CD4-positive, alpha-beta T cell (primary cell): ENCODE results near the gene CRCP. TPM values are rescaled to one million over a fixed set of nuclear protein-coding genes. Genes with fewer than 3 reads are reported as not detected.

Experiments used
- ATAC-seq: fragments of 200-7000 bp; cut with Tn5 transposase; one replicate; pipeline ENCODE4 v1.10.0; 2022; ENCODE audit warnings: mild to moderate bottlenecking; ENCODE audit not compliant: poor library complexity
- CTCF ChIA-PET: fragments of 350-600 bp; sonication (Branson Sonifier 250); formaldehyde crosslinking; loops from one replicate; lab custom pipeline; 2021; ENCODE audit warnings: antibody characterized with exemption, inconsistent platforms; lab: Charles Lee
- POLR2A ChIA-PET: fragments of 350-600 bp; sonication (Branson Sonifier 250); formaldehyde crosslinking; loops from one replicate; lab custom pipeline; 2021; ENCODE audit warnings: antibody characterized with exemption, inconsistent platforms; lab: Charles Lee
- DNase-seq, 14 experiments: peaks; one replicate each; pipeline ENCODE4 v3.0.0-alpha.2; 2013 to 2020; ENCODE audit warnings: mixed read lengths in 2 of 14
- H3K27ac ChIP-seq, 2 donors: one replicate each; pipeline versions ENCODE4 v1.5.1 to v1.7.0; 2013; ENCODE audit warnings: low read length in 2 of 2, low read depth in 1 of 2, mild to moderate bottlenecking in 1 of 2
- H3K27me3 ChIP-seq, 2 experiments: 1 replicate in 1 of 2; 2 replicates in 1 of 2; pipeline versions ENCODE4 v1.6.1 to v1.7.0; 2013; ENCODE audit warnings: low read length in 2 of 2, control low read depth in 1 of 2, mild to moderate bottlenecking in 1 of 2, moderate library complexity in 1 of 2; ENCODE audit not compliant: insufficient read depth in 2 of 2, control insufficient read depth in 1 of 2
- H3K36me3 ChIP-seq: one replicate; pipeline ENCODE4 v1.6.1; 2013; ENCODE audit warnings: low read length, control low read depth; ENCODE audit not compliant: insufficient read depth
- H3K4me1 ChIP-seq: one replicate; pipeline ENCODE4 v1.6.1; 2013; ENCODE audit warnings: low read length, control low read depth; ENCODE audit not compliant: insufficient read depth
- H3K4me3 ChIP-seq: one replicate; pipeline ENCODE4 v1.5.1; 2013; ENCODE audit warnings: mild to moderate bottlenecking, low read length, moderate library complexity
- H3K9me3 ChIP-seq, 2 experiments: 1 replicate in 1 of 2; 2 replicates in 1 of 2; pipeline versions ENCODE4 v1.6.1 to v1.7.0; 2013; ENCODE audit warnings: low read length in 2 of 2, mild to moderate bottlenecking in 2 of 2, control low read depth in 1 of 2, moderate library complexity in 1 of 2; ENCODE audit not compliant: control insufficient read depth in 1 of 2, insufficient read depth in 1 of 2
- H3K27ac Mint-ChIP-seq: one replicate; pipeline ENCODE4 v1.8.0; 2020; ENCODE audit warnings: mixed read lengths
- H3K27me3 Mint-ChIP-seq: one replicate; pipeline ENCODE4 v1.8.0; 2021; ENCODE audit warnings: mixed read lengths
- H3K36me3 Mint-ChIP-seq: one replicate; pipeline ENCODE4 v1.8.0; 2021; ENCODE audit warnings: low read depth, mixed read lengths
- H3K4me1 Mint-ChIP-seq: one replicate; pipeline ENCODE4 v1.8.0; 2021; ENCODE audit warnings: low read depth, mixed read lengths
- H3K4me3 Mint-ChIP-seq: one replicate; pipeline ENCODE4 v1.8.0; 2020; ENCODE audit warnings: mild to moderate bottlenecking, mixed read lengths
- H3K9me3 Mint-ChIP-seq: one replicate; pipeline ENCODE4 v1.8.0; 2020; ENCODE audit warnings: mixed read lengths
- intact Hi-C, 2 experiments: fragments of 100-400 bp; cut with DNase I in 1 of 2; cut with micrococcal nuclease in 1 of 2; formaldehyde crosslinking; loops; one replicate each; pipeline versions ENCODE4 v1.15.1 to v1.9.0; 2023 to 2025; cut with DNase I, micrococcal nuclease
- total RNA-seq, 174 experiments: library from RNA in 2 of 174; stranded (reverse) in 2 of 174; gene quantifications; one replicate each; pipeline ENCODE4 v1.2.3 and lab custom pipeline; 2021 to 2026
- TF ChIP-seq, protein P1 (sequence below): fragments of 200-600 bp; IDR thresholded peaks from one replicate; pipeline ENCODE4 v1.8.0; 2022; ENCODE audit warnings: antibody characterized with exemption, mild to moderate bottlenecking

The CRCP gene
- total RNA-seq, 2 experiments from 2014 or later, result 29.2 to 29.4 TPM

DNA sequence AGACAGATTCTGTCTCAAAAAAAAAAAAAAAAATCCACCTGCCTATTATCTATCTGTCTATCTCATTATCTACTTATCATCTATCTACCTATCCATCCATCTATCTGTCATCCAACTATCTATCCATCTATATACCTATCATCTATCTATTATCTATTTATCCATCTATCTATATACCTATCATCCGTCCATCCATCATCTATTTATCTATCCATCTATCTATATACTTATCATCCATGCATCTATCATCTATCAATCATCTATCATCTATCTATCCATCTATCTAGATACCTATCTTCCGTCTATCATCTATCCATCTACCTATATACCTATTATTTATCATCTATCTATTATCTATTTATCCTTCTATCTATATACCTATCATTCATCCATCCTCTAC lies 74.0 kb downstream of the CRCP start:
- no peaks in the 10 kb centered on the region for H3K4me1 Mint-ChIP-seq
- H3K27ac ChIP-seq, result no peak overlapping the region
- ATAC-seq (no peak), DNase-seq (no peak)
- CTCF ChIA-PET, result no interaction called here
- H3K4me3 ChIP-seq, result no peak overlapping the region
- peaks cover 5% of the 10 kb centered on the region for H3K27me3 Mint-ChIP-seq
- no peaks in the 10 kb centered on the region for H3K36me3 ChIP-seq
- no peaks in the 10 kb centered on the region for H3K36me3 Mint-ChIP-seq
- no peaks in the 10 kb centered on the region for H3K9me3 Mint-ChIP-seq
- H3K4me1 ChIP-seq, result no peaks in the 10 kb centered on the region
- TF ChIP-seq, protein P1, sequence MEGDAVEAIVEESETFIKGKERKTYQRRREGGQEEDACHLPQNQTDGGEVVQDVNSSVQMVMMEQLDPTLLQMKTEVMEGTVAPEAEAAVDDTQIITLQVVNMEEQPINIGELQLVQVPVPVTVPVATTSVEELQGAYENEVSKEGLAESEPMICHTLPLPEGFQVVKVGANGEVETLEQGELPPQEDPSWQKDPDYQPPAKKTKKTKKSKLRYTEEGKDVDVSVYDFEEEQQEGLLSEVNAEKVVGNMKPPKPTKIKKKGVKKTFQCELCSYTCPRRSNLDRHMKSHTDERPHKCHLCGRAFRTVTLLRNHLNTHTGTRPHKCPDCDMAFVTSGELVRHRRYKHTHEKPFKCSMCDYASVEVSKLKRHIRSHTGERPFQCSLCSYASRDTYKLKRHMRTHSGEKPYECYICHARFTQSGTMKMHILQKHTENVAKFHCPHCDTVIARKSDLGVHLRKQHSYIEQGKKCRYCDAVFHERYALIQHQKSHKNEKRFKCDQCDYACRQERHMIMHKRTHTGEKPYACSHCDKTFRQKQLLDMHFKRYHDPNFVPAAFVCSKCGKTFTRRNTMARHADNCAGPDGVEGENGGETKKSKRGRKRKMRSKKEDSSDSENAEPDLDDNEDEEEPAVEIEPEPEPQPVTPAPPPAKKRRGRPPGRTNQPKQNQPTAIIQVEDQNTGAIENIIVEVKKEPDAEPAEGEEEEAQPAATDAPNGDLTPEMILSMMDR, result no peak
- no peaks in the 10 kb centered on the region for H3K27me3 ChIP-seq
- no peak overlapping the region for H3K4me3 Mint-ChIP-seq
- POLR2A ChIA-PET, result no interaction called here
- intact Hi-C loops, result no loop called here
- H3K27ac Mint-ChIP-seq, result no peak overlapping the region
- peaks cover 0 to 4% of the 10 kb centered on the region in 2 experiments for H3K9me3 ChIP-seq

DNA sequence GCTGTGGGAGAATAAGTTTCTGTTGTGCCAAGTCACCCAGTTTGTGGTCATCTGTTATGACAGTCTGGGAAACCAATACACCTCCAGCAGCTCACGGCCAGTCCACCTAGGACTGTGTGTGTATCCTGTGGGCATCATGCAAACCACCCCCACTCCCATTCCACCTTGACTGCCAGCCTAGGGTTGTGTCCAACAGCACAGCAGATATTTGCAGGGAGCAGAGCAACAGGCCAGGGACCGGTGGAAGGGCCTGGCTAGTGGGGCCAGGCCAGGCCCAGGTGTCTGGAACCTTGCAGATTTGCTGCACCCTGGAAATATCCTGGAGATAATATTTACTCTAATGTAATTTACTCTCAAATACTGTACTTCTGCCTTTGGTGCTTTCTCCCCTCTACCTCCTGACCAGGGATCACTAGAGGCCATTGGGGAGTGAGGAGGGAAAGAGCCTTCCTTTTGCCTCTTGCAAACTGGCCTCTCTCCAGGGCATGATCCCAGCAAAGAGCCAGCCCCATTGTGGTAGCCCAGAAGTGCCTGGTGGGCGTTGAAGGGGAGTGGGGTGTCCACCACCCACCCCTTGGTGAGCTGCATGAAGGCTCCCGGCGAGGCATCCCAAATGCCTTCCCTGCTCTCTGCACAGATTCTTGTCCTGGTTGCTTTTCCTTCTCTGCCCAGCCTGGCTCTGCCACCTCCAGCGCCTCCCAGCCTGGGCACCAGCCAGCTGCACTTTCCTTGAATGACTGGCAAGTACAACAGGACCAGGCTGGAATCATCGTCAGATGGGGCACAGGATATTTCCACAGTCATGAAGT lies 75.3 kb downstream of the CRCP start:
- CTCF ChIA-PET, result no interaction called here
- POLR2A ChIA-PET, result no interaction called here
- H3K27ac ChIP-seq, result no peak overlapping the region
- intact Hi-C loops, result no loop called here
- H3K4me1 ChIP-seq, result no peaks in the 10 kb centered on the region
- Mint-ChIP-seq H3K9me3 (no peaks in the 10 kb centered on the region), H3K4me1 (no peaks in the 10 kb centered on the region), H3K4me3 (no peak overlapping the region), H3K36me3 (no peaks in the 10 kb centered on the region), H3K27ac (no peak overlapping the region), H3K27me3 (peaks cover 5% of the 10 kb centered on the region)
- no peaks in the 10 kb centered on the region for H3K27me3 ChIP-seq
- H3K36me3 ChIP-seq, result no peaks in the 10 kb centered on the region
- ATAC-seq, result no peak
- H3K9me3 ChIP-seq, result peaks cover 0 to 4% of the 10 kb centered on the region in 2 experiments
- DNase-seq, result no peak
- H3K4me3 ChIP-seq, result no peak overlapping the region
- TF ChIP-seq, protein P1, result no peak

DNA sequence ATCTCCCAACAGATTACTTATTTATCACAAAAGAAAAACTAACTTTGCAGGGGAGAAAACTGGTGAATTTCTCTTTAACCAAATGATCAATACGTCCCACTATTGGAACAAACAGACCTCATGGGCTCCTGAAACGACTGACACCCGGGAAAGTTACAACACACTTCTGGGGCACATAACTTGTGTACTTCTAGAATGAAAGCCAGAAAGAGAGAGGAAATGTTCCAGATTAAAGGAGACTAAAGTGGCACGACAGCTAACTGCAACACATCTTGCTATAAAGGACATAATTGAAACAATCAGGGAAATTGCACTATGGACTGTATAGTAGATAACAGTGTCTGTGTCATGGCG lies 75.8 kb downstream of the CRCP start:
- no peak overlapping the region for H3K27ac ChIP-seq
- no peaks in the 10 kb centered on the region for H3K27me3 ChIP-seq
- TF ChIP-seq, protein P1, result no peak
- no peak overlapping the region for H3K27ac Mint-ChIP-seq
- H3K27me3 Mint-ChIP-seq, result peaks cover 5% of the 10 kb centered on the region
- H3K36me3 Mint-ChIP-seq, result no peaks in the 10 kb centered on the region
- H3K4me1 ChIP-seq, result no peaks in the 10 kb centered on the region
- no peaks in the 10 kb centered on the region for H3K9me3 Mint-ChIP-seq
- ChIA-PET POLR2A (no interaction called here), CTCF (no interaction called here)
- H3K4me1 Mint-ChIP-seq, result no peaks in the 10 kb centered on the region
- H3K36me3 ChIP-seq, result no peaks in the 10 kb centered on the region
- DNase-seq, result no peak
- no peak overlapping the region for H3K4me3 ChIP-seq
- peaks cover 0 to 2% of the 10 kb centered on the region in 2 experiments for H3K9me3 ChIP-seq
- intact Hi-C loops, result no loop called here
- ATAC-seq, result no peak
- H3K4me3 Mint-ChIP-seq, result no peak overlapping the region
